Vagina (tissue), 2 donors: ENCODE results near the gene PPP1CA. TPM values are rescaled to one million over a fixed set of nuclear protein-coding genes. Genes with fewer than 3 reads are reported as not detected.

Experiments used
- DNase-seq, 2 donors: peaks; one replicate each; pipeline ENCODE4 v3.0.0-alpha.2; 2017; ENCODE audit errors: extremely low spot score in 2 of 2
- H3K27ac ChIP-seq: fragments of 200-600 bp; sonication (generic); one replicate; pipeline ENCODE4 v1.5.1; 2019
- H3K27me3 ChIP-seq: fragments of 200-600 bp; sonication (generic); one replicate; pipeline ENCODE4 v1.5.1; 2019
- H3K36me3 ChIP-seq, 2 donors: fragments of 200-600 bp; sonication (generic); one replicate each; pipeline ENCODE4 v1.5.1; 2017 to 2019
- H3K4me1 ChIP-seq: fragments of 200-600 bp; sonication (generic); one replicate; pipeline ENCODE4 v1.5.1; 2019
- H3K4me3 ChIP-seq, 2 donors: fragments of 200-600 bp; sonication (generic); 1 replicate in 1 of 2; 2 replicates in 1 of 2; pipeline ENCODE4 v1.5.1; 2016 to 2019
- H3K9me3 ChIP-seq: fragments of 200-600 bp; sonication (generic); one replicate; pipeline ENCODE4 v1.5.1; 2019
- POLR2A ChIP-seq, 2 donors: fragments of 450-650 bp; IDR thresholded peaks; one replicate each; pipeline ENCODE4 v1.6.1; 2017; ENCODE audit warnings: antibody characterized with exemption in 2 of 2, mild to moderate bottlenecking in 2 of 2, moderate library complexity in 2 of 2
- POLR2AphosphoS5 ChIP-seq, 2 donors: sonication (generic); formaldehyde crosslinking; IDR thresholded peaks; one replicate each; pipeline ENCODE4 v1.9.0; 2017; ENCODE audit warnings: antibody characterized with exemption in 2 of 2, mild to moderate bottlenecking in 2 of 2, low read depth in 1 of 2; ENCODE audit not compliant: insufficient read depth in 1 of 2
- intact Hi-C: fragments of 100-400 bp; cut with DNase I; formaldehyde crosslinking; loops from one replicate; pipeline ENCODE4 v1.15.1; 2023
- total RNA-seq: library from RNA; depleted of rRNA; stranded (reverse); fragments of >200 nt; gene quantifications from one replicate; pipeline ENCODE4 v1.2.3, GENCODE V29; 2016
- TF ChIP-seq, protein P1 (sequence below), 3 experiments: fragments of 450-650 bp in 2 of 3; fragments of 200-600 bp in 1 of 3; sonication (generic) in 1 of 3; IDR thresholded peaks; one replicate each; pipeline ENCODE4 v1.5.1; 2017 to 2019; ENCODE audit warnings: antibody characterized with exemption in 3 of 3, mild to moderate bottlenecking in 2 of 3, moderate library complexity in 2 of 3

PPP1CA gene
- total RNA-seq, 1 donor from 2014 or later: 102 TPM

DNA sequence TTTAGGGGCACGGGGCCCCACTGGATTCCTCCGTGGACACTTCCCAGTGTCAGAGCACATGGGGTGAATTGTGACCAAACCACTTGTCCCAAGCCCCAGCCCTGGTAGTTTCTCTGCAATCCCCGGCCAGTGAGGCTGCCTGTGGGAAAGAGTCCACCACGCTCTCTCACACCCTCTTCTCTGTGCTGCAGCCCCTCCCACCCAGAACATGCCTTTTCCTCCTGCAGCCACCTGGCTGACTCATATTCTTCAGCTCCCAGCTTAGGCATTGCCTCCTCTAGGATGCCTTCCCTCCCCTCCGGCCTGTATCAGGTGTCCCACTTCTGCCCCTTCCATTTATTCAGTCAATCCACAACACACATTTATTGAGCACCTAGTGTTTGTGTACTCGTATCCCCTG is 21.2 kb upstream of the PPP1CA start:
- no peak overlapping the region for H3K27ac ChIP-seq
- no peaks in the 10 kb centered on the region for H3K27me3 ChIP-seq
- H3K4me3 ChIP-seq: no peak overlapping the region
- TF ChIP-seq POLR2A (IDR thresholded peaks at IDR 0.05) (no peak), POLR2AphosphoS5 (IDR thresholded peaks at IDR 0.05; ENCODE audit: insufficient read depth in 1 of 2, low read depth in 1 of 2) (no peak)
- TF ChIP-seq, protein P1, sequence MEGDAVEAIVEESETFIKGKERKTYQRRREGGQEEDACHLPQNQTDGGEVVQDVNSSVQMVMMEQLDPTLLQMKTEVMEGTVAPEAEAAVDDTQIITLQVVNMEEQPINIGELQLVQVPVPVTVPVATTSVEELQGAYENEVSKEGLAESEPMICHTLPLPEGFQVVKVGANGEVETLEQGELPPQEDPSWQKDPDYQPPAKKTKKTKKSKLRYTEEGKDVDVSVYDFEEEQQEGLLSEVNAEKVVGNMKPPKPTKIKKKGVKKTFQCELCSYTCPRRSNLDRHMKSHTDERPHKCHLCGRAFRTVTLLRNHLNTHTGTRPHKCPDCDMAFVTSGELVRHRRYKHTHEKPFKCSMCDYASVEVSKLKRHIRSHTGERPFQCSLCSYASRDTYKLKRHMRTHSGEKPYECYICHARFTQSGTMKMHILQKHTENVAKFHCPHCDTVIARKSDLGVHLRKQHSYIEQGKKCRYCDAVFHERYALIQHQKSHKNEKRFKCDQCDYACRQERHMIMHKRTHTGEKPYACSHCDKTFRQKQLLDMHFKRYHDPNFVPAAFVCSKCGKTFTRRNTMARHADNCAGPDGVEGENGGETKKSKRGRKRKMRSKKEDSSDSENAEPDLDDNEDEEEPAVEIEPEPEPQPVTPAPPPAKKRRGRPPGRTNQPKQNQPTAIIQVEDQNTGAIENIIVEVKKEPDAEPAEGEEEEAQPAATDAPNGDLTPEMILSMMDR (IDR thresholded peaks at IDR 0.05): no peak
- intact Hi-C loops: loop anchor here (5.0 kb wide), 1 partner anchor 44 kb away; the partner anchor contains the start of gene TMEM134
- DNase-seq: no peak
- H3K36me3 ChIP-seq: no peaks in the 10 kb centered on the region
- no peaks in the 10 kb centered on the region for H3K9me3 ChIP-seq
- peaks cover 37% of the 10 kb centered on the region for H3K4me1 ChIP-seq

DNA sequence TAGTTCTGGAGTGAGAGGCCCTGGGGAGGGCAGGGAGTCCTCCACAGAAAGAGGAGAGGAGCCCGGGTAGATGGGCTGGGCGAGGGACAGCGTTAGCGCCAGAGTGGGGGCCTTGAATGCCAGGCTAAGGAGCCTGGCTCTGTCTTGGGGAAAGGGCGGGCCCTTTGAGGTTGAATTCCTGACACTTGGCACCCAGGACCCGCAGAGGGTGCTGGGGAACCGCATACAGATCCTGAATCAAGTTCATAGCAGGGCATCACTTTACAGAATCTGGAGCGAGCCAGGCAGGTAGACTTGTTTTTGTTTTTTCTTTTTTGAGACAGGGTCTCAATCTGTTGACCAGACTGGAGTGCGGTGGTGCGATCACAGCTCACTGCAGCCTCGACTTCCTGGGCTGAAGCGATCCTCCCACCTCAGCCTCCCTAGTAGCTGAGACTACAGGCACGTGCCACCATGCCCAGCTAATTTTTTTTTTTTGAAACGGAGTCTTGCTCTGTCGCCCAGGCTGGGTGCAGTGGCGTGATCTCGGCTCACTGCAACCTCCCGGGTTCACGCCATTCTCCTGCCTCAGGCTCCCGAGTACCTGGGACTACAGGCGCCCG is 19.9 kb upstream of the PPP1CA start:
- Histone ChIP-seq H3K4me1 (peaks cover 43% of the 10 kb centered on the region), H3K9me3 (no peaks in the 10 kb centered on the region), H3K4me3 (peak overlapping the region; percentile 59 to 83), H3K27ac (peak overlapping the region; percentile 76), H3K36me3 (no peaks in the 10 kb centered on the region), H3K27me3 (no peaks in the 10 kb centered on the region)
- intact Hi-C loops: loop anchor here (5.0 kb wide), 1 partner anchor 46 kb away; the partner anchor contains the start of gene TMEM134
- TF ChIP-seq POLR2A (IDR thresholded peaks at IDR 0.05) (no peak), POLR2AphosphoS5 (IDR thresholded peaks at IDR 0.05; ENCODE audit: insufficient read depth in 1 of 2, low read depth in 1 of 2) (peak in 1 of 2 donors; percentile 60)
- DNase-seq: no peak

DNA sequence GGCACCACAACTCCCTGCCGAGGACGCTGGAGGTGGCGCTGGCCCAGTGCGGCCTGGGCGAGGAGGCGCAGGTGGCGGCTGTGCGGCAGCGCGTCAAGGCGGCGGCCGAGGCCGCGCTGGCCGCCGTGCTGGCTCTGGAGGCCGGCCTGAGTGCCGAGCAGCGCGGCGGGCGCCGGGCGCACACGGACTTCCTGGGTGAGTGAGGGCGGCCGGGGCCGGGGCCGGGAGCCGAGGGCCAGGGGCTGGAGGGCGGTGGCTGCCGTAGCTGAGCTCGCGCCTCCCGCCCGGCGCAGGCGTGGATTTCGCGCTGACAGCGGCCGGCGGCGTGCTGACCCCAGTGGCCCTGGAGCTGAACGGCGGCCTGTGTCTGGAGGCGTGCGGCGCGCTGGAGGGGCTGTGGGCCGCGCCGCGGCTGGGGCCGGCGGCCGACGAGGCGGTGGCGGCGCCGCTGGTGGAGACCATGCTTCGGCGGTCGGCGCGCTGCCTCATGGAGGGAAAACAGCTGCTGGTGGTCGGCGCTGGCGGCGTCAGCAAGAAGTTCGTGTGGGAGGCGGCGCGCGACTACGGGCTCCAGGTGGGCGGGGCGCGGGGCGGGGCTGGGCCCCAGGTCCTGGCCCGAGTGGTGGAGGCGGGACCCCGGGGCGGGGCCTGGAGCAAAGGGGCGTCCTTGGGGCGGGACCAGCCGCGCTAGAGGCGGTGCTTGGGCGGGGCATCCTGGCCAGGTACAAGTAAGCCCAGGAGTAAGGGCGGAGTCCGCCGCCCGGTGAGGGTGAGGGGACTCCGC is 19.2 kb upstream of the PPP1CA start:
- Histone ChIP-seq H3K36me3 (no peaks in the 10 kb centered on the region), H3K27ac (peak overlapping the region; percentile 76), H3K27me3 (no peaks in the 10 kb centered on the region), H3K4me3 (peak overlapping the region; percentile 59 to 83), H3K9me3 (no peaks in the 10 kb centered on the region), H3K4me1 (peaks cover 50% of the 10 kb centered on the region)
- TF ChIP-seq POLR2AphosphoS5 (IDR thresholded peaks at IDR 0.05; ENCODE audit: insufficient read depth in 1 of 2, low read depth in 1 of 2) (no peak), POLR2A (IDR thresholded peaks at IDR 0.05) (peak in 1 of 2 donors; percentile 62)
- intact Hi-C loops: loop anchor here (5.0 kb wide), 1 partner anchor 46 kb away; the partner anchor contains the start of gene TMEM134
- DNase-seq: peak; percentile 95 to 99

DNA sequence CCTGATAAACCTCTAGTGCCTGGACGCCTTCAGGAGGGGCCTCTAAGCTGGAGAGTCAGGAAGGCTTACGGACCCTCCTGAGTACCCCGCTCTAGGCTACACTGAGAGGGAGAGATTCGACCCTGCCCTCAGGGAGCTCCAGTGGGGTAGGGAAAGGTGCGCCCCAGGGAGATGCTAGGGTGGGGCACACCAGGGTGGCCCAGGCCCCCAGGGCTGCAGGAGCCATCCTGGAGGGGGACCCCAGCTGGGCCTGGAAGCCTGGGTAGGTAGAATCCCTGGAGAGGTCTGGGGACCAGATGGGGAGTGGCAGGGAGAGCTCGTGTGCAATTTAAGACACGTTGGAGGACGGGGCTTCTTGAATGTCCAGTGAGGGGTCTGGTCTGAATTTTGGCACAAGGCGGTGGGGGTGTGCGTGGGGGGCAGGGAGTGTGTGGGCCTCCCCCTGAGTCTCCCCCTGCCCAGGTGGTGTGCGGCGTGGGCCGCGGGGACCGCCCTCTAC is 18.5 kb upstream of the PPP1CA start:
- H3K27ac ChIP-seq: peak overlapping the region; percentile 76
- H3K27me3 ChIP-seq: peaks cover under 1% of the 10 kb centered on the region
- intact Hi-C loops: loop anchor here (5.0 kb wide), 1 partner anchor 47 kb away; the partner anchor contains the start of gene TMEM134
- DNase-seq: no peak
- peaks cover 56% of the 10 kb centered on the region for H3K4me1 ChIP-seq
- peak overlapping the region; percentile 59 to 83 for H3K4me3 ChIP-seq
- TF ChIP-seq, protein P1 (IDR thresholded peaks at IDR 0.05): no peak
- no peak for TF ChIP-seq POLR2A (IDR thresholded peaks at IDR 0.05)
- TF ChIP-seq POLR2AphosphoS5 (IDR thresholded peaks at IDR 0.05; ENCODE audit: insufficient read depth in 1 of 2, low read depth in 1 of 2): no peak
- no peaks in the 10 kb centered on the region for H3K9me3 ChIP-seq
- H3K36me3 ChIP-seq: no peaks in the 10 kb centered on the region

GRCh38 chr11:67419325-67420049 is 17.8 kb upstream of the PPP1CA start:
- intact Hi-C loops: loop anchor here (5.0 kb wide), 1 partner anchor 48 kb away; the partner anchor contains the start of gene TMEM134
- Histone ChIP-seq H3K4me1 (peaks cover 62% of the 10 kb centered on the region), H3K27ac (no peak overlapping the region), H3K27me3 (peaks cover 5% of the 10 kb centered on the region), H3K4me3 (no peak overlapping the region), H3K36me3 (no peaks in the 10 kb centered on the region), H3K9me3 (no peaks in the 10 kb centered on the region)
- TF ChIP-seq POLR2A (IDR thresholded peaks at IDR 0.05): no peak
- no peak for TF ChIP-seq POLR2AphosphoS5 (IDR thresholded peaks at IDR 0.05; ENCODE audit: insufficient read depth in 1 of 2, low read depth in 1 of 2)
- DNase-seq: no peak
